IPS-20b (cell line): ENCODE results near the gene TNNT1.
"Not testable (repeated sequence)": the region's sequence is repeated elsewhere in the genome, so short reads cannot be mapped to it uniquely, and the experiment has no call there.

Source experiments
- H3K27ac ChIP-seq: one replicate; pipeline ENCODE4 v1.5.1; 2013; ENCODE audit warnings: low read length
- H3K27me3 ChIP-seq: 2 replicates; pipeline ENCODE4 v1.6.1; 2013; ENCODE audit warnings: mild to moderate bottlenecking, low read length, inconsistent platforms; ENCODE audit not compliant: insufficient read depth
- H3K36me3 ChIP-seq: 2 replicates; pipeline ENCODE4 v1.6.1; 2013; ENCODE audit warnings: low read depth, mild to moderate bottlenecking, inconsistent platforms, low read length, moderate library complexity; ENCODE audit not compliant: insufficient read depth
- H3K4me1 ChIP-seq: 2 replicates; pipeline ENCODE4 v1.6.1; 2013; ENCODE audit warnings: mild to moderate bottlenecking, control low read depth, inconsistent platforms, low read length, moderate library complexity; ENCODE audit not compliant: insufficient read depth
- H3K4me3 ChIP-seq: 2 replicates; pipeline ENCODE4 v1.5.1; 2013; ENCODE audit warnings: mild to moderate bottlenecking, low read length, inconsistent platforms
- H3K9ac ChIP-seq: 2 replicates; pipeline ENCODE4 v1.6.1; 2013; ENCODE audit warnings: low read depth, mild to moderate bottlenecking, inconsistent platforms, low read length, moderate library complexity
- H3K9me3 ChIP-seq: 2 replicates; pipeline ENCODE4 v1.6.1; 2013; ENCODE audit warnings: mild to moderate bottlenecking, low read depth, low read length, inconsistent platforms; ENCODE audit not compliant: insufficient read depth

Gene TNNT1

DNA sequence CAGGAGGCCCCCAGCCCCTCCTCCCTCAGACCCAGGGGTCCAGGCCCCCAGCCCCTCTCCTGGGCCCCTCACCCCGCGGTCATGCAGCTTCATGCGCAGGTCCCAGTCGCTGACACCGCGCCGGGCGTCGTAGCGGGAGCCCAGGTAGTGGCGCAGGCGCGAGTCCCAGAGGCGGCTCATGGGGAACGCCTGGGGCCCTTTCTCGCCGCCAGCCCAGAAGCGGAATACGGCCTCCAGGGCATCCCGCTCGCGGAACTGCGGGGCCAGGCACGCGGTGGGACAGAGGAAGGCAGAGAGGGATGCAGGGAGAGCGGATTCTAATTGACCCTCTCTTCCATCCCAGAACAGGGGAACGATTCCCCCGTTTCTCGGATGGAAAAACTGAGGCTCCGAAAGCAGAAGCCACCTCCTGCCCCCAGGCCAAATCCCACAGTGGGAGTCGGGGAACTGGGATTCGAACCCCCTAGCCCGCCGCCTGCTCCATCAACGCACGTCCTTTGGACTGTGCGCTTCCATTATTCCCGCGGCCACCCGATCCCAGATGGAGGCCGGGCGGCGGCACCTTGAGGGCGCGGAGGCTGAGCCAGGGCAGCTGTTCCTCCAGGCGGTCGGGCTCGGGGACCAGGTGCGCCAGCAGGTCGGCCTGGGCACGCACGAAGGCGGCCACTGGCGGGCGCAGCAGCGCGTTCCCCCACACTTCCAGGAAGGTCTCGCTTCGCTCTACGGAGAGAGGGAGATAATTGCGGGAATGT lies 12.7 kb upstream of the TNNT1 start:
- peaks cover 36% of the 10 kb centered on the region for H3K27me3 ChIP-seq
- H3K4me3 ChIP-seq = no peak overlapping the region
- no peak overlapping the region for H3K27ac ChIP-seq
- peaks cover 4% of the 10 kb centered on the region; the same call in 1 of the 2 replicates for H3K4me1 ChIP-seq
- no peaks in the 10 kb centered on the region for H3K36me3 ChIP-seq
- no peaks in the 10 kb centered on the region for H3K9me3 ChIP-seq
- no peak overlapping the region for H3K9ac ChIP-seq

GRCh38 chr19:55160986-55161365 lies 12.0 kb upstream of the TNNT1 start:
- no peak overlapping the region for H3K9ac ChIP-seq
- H3K27me3 ChIP-seq = peaks cover 36% of the 10 kb centered on the region
- no peak overlapping the region for H3K27ac ChIP-seq
- H3K9me3 ChIP-seq = no peaks in the 10 kb centered on the region
- peaks cover 4% of the 10 kb centered on the region; the same call in 1 of the 2 replicates for H3K4me1 ChIP-seq
- no peaks in the 10 kb centered on the region for H3K36me3 ChIP-seq
- peak overlapping the region; percentile 51; the same call in 1 of the 2 replicates for H3K4me3 ChIP-seq

DNA sequence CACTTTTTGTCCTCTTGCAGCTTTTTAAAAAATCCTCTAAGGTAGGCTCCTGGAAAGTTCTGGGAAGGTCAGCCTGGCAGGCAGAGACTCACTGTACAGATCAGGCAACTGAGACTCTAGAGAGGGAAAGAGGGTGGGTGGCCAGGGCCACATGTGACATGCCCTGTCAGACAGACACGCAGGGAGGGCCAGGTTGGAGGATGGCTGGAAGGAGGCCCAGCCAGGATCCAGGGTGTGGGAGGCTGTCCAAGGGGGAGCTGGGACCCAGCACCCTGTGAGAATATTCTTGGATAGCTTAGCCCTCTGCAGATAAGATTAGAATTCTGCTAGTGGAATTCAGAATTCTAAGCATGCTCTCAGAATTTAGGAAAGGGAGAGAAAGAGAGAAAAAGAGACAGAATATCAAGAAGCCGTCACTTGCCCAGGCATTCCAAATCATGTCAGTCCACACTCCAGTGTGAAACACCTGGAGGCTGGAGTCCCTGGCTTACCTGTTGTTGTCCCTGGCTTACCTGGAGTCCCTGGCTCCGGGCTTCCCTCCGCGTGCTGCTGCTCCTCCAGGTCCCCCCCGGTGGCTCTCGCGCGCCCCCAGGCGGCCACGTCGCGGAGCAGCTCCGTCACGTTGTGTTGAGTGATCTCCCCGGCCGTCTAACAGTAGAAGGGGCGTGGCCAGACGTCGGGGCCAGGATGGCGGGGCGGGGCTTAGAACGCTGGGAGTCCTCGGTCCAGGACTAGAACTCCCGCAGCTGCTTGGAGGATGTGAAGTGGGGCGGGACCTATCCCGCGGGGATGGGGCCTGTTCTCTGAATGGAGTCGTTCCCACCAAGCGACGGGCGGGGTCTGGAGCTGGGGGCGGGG lies 11.4 kb upstream of the TNNT1 start:
- Histone ChIP-seq H3K4me3 (peak overlapping the region; percentile 51), H3K9me3 (no peaks in the 10 kb centered on the region), H3K27ac (no peak overlapping the region), H3K4me1 (peaks cover 4% of the 10 kb centered on the region; the same call in 1 of the 2 replicates), H3K36me3 (no peaks in the 10 kb centered on the region), H3K9ac (no peak overlapping the region), H3K27me3 (peaks cover 36% of the 10 kb centered on the region)

DNA sequence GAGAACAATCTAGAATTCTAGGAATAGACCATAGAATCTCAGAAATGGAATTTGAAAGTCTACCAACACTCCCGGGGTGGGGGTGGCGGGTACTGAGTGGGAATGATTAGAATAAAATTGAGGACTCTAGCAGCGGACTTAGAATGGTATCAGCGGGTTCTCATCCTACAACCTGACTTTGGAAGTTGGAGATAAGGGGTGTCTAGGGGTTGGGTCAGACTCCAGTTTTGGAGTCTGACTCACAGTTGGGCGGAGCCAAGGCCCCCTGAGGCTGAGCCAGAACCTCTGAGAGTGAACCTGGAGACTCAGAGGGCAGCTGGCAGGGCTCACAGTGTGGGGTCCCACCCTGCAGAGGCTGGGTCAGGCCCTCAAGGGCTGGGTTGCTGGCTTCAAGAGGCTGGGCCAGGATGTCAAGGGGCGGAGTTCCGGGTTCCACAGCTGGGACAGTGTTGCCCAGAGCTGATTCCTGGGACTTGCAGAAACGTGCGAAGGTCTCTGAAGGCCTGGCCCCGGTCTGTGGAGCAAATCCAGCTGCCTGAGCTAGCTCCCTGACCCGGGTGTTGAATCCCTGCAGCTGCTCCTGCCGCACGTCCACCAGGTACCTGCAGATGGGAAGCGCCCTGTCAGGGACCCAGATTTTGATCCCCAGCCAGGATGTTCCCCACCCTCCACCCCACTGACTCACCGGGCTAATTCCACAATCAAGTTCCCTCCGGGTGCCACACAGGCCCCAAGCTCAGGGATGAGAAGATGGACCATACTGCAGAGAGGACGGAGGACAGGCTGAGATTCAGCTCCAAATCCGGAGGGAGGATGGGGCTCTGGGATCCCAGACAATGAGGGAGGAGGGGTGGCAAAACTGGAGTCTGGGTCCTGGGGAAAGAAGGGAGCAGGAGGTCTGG lies 10.1 kb upstream of the TNNT1 start:
- no peak overlapping the region for H3K27ac ChIP-seq
- H3K27me3 ChIP-seq = peaks cover 36% of the 10 kb centered on the region
- H3K4me1 ChIP-seq = peaks cover 4% of the 10 kb centered on the region; the same call in 1 of the 2 replicates
- H3K4me3 ChIP-seq = no peak overlapping the region
- no peaks in the 10 kb centered on the region for H3K9me3 ChIP-seq
- no peaks in the 10 kb centered on the region for H3K36me3 ChIP-seq
- H3K9ac ChIP-seq = no peak overlapping the region

DNA sequence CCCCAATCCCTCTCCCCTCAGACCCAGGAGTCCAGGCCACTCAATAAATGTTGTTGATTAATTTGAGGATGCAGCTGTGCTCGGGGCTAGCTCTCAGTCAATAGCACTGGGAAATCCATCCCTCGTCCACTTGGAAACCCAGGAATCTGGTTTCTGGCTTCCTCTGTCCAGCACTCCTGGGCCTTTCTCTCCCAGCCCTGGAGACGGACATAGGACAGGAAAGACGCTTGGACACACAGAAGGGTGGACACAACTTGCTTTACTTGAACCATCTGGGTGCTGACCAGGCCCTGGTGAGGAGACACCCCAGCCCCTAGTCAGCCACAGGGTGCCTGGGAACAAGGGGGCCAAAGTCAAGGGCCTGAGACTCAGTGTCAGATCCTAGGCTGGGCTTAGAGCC lies 9.4 kb upstream of the TNNT1 start:
- Histone ChIP-seq H3K9ac (no peak overlapping the region), H3K27ac (no peak overlapping the region)

GRCh38 chr19:55157064-55157908 lies 8.3 kb upstream of the TNNT1 start, which contains the start of gene TNNI3:
Gene TNNI3 (minus strand): TSS chr19:55157732. CDS start chr19:55157589, 143 bp downstream.
- peaks cover 31% of the 10 kb centered on the region for H3K27me3 ChIP-seq
- no peak within 1 kb of the TSS for H3K27ac ChIP-seq
- no peaks in the 10 kb centered on the region for H3K9me3 ChIP-seq
- H3K36me3 ChIP-seq = no peaks in the 10 kb centered on the region
- H3K4me3 ChIP-seq = peak within 1 kb of the TSS; percentile 79
- H3K9ac ChIP-seq = no peak within 1 kb of the TSS; the same call in 1 of the 2 replicates
- H3K4me1 ChIP-seq = peaks cover 4% of the 10 kb centered on the region; the same call in 1 of the 2 replicates

More for the DNA sequence above, 9.4 kb upstream of the TNNT1 start:
- no peaks in the 10 kb centered on the region for H3K36me3 ChIP-seq
- H3K9me3 ChIP-seq = no peaks in the 10 kb centered on the region
- H3K27me3 ChIP-seq = peaks cover 36% of the 10 kb centered on the region
- no peak overlapping the region for H3K4me3 ChIP-seq
- peaks cover 4% of the 10 kb centered on the region; the same call in 1 of the 2 replicates for H3K4me1 ChIP-seq

DNA sequence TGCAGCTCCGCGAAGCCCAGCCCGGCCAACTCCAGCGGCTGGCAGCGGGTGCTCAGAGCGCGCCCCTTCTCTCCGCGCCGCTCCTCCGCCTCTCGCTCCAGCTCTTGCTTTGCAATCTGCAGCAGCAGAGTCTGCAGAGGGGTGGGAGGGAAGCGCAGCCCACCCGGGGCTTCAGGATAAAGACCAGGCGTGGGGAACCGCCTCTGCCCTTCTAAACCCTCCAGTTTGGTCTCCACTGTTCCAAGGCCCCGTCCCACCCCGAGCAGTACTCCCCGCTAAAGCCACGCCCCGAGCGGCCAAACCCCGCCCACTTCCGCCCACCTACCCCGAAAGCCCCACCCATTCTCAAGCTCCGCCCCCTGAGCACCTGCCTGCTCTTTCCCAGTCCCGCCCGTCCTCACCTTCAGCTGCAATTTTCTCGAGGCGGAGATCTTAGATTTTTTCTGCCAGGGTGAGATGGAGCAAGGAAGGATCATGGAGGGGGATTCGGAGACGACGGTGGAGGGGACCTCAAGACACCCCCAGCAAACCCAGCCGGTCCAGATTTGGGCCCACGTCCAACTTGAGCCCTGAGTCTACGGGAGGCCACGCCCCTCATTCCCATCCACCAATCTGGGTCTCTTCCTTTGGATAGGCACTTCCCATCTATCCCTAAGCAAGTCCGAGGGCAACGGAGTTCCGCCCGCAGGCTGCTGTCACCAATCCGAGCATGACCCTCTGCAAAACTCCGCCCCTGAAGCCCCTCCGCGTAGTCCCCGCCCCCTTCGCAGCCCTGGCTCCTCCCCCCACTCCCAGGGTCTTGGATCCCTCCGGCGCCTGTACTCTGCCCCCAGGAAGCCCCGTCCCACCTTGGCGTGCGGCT lies 7.4 kb upstream of the TNNT1 start:
- no peak overlapping the region for H3K27ac ChIP-seq
- H3K4me3 ChIP-seq = peak overlapping the region; percentile 79
- H3K4me1 ChIP-seq = peaks cover 4% of the 10 kb centered on the region; the same call in 1 of the 2 replicates
- no peaks in the 10 kb centered on the region for H3K9me3 ChIP-seq
- peak overlapping the region; percentile 74; the same call in 1 of the 2 replicates for H3K9ac ChIP-seq
- peaks cover 22% of the 10 kb centered on the region for H3K27me3 ChIP-seq
- peaks cover 5% of the 10 kb centered on the region; the same call in 1 of the 2 replicates for H3K36me3 ChIP-seq

GRCh38 chr19:55155784-55156183 lies 6.8 kb upstream of the TNNT1 start:
- not testable (repeated sequence) for H3K27ac ChIP-seq, H3K9me3 ChIP-seq, H3K4me1 ChIP-seq, H3K36me3 ChIP-seq
- peak overlapping the region; percentile 79 for H3K4me3 ChIP-seq
- H3K27me3 ChIP-seq = peaks cover 16% of the 10 kb centered on the region
- peak overlapping the region; percentile 74; the same call in 1 of the 2 replicates for H3K9ac ChIP-seq

DNA sequence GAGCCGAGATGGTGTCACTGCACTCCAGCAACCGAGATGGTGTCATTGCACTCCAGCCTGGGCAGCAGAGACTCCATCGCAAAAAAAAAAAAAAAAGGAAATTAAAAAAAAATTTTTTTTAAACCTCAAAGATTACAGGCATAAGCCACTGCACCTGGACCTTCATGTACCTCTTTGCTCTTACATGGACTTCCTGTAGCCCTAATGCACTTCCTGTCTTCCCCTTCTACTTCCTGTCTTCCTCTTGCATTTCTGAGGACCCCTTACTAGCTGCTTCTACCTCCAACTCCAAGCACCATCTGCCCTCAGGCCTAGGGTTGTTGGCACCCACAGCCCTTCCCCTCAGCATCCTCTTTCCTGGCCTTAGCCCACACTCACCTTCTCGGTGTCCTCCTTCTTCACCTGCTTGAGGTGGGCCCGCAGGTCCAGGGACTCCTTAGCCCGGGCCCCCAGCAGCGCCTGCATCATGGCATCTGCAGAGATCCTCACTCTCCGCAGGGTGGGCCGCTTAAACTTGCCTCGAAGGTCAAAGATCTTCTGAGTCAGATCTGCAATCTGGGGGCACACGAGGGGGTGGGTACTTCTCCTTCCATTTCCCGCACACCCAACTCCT lies 4.8 kb upstream of the TNNT1 start:
- Histone ChIP-seq H3K9me3 (no peaks in the 10 kb centered on the region), H3K9ac (no peak overlapping the region), H3K36me3 (peaks cover 5% of the 10 kb centered on the region; the same call in 1 of the 2 replicates), H3K4me1 (peaks cover 9% of the 10 kb centered on the region), H3K27ac (no peak overlapping the region), H3K4me3 (no peak overlapping the region), H3K27me3 (peaks cover 16% of the 10 kb centered on the region)
